Endothelial cell of umbilical vein (primary cell): ENCODE measurements around the gene SNAPIN. TPM values are rescaled to one million over a fixed set of nuclear protein-coding genes. Genes with fewer than 3 reads are reported as not detected.

ENCODE experiments used
- BruUV-seq: library from RNA; stranded (reverse); fragments of 400-500 nt; replicated peaks from 2 replicates; lab custom pipeline; 2021; lab: Mats Ljungman, UMichigan
- CTCF ChIA-PET: fragments of 300-600, 350-600 bp; sonication (Branson Sonifier 250); formaldehyde crosslinking; loops from one replicate; lab custom pipeline; 2021; ENCODE audit warnings: antibody characterized with exemption, inconsistent platforms; lab: Charles Lee
- POLR2A ChIA-PET: fragments of 300-600, 350-600 bp; sonication (Branson Sonifier 250); formaldehyde crosslinking; loops from one replicate; lab custom pipeline; 2021; ENCODE audit warnings: antibody characterized with exemption, inconsistent platforms; lab: Charles Lee
- DNase-seq: peaks from one replicate; pipeline ENCODE4 v3.0.0-alpha.2; 2011; ENCODE audit warnings: low read depth, low spot score
- FAIRE-seq: peaks from 2 replicates; lab custom pipeline; 2011; peaks lifted over from hg19 to GRCh38; lab: Jason Lieb, UNC
- H2AFZ ChIP-seq: 2 replicates; pipeline ENCODE4 v1.6.0; 2012; ENCODE audit warnings: low read depth, low read length, control low read depth, inconsistent platforms
- H3K27ac ChIP-seq: 2 replicates; pipeline ENCODE4 v1.5.1; 2011; ENCODE audit warnings: low read depth, mild to moderate bottlenecking, control low read depth, low read length, moderate library complexity; ENCODE audit not compliant: insufficient read depth
- H3K27me3 ChIP-seq, 2 experiments: 2 replicates each; pipeline versions ENCODE4 v1.6.0 to v1.6.1; 2011; ENCODE audit warnings: low read length in 2 of 2, mixed read lengths in 1 of 2; ENCODE audit not compliant: control insufficient read depth in 2 of 2, insufficient read depth in 2 of 2
- H3K36me3 ChIP-seq, 2 experiments: 2 replicates in 1 of 2; 3 replicates in 1 of 2; pipeline ENCODE4 v1.5.1; 2011; ENCODE audit warnings: low read length in 2 of 2, mild to moderate bottlenecking in 1 of 2, moderate library complexity in 1 of 2; ENCODE audit not compliant: control insufficient read depth in 2 of 2, insufficient read depth in 2 of 2; ENCODE audit errors: extremely low read depth in 1 of 2
- H3K4me1 ChIP-seq: 3 replicates; pipeline ENCODE4 v1.5.1; 2011; ENCODE audit warnings: mild to moderate bottlenecking, low read length; ENCODE audit not compliant: control insufficient read depth, insufficient read depth; ENCODE audit errors: extremely low read depth
- H3K4me2 ChIP-seq: 2 replicates; pipeline ENCODE4 v1.6.1; 2011; ENCODE audit warnings: low read length, control low read depth, mixed read lengths; ENCODE audit not compliant: insufficient read depth
- H3K4me3 ChIP-seq, 3 experiments: fragments of 200-600 bp in 1 of 3; sonication (generic), shearing (Covaris generic) in 1 of 3; replicated peaks in 1 of 3; 2 replicates each; pipeline ENCODE4 v1.5.1; 2011 to 2016; ENCODE audit warnings: control low read depth in 3 of 3, low read length in 3 of 3, mild to moderate bottlenecking in 2 of 3, inconsistent platforms in 1 of 3, low read depth in 1 of 3, moderate library complexity in 1 of 3; ENCODE audit not compliant: insufficient read depth in 1 of 3
- H3K79me2 ChIP-seq: 2 replicates; pipeline ENCODE4 v1.6.0; 2012; ENCODE audit warnings: low read length, inconsistent platforms; ENCODE audit not compliant: control insufficient read depth, insufficient read depth
- H3K9ac ChIP-seq: replicated peaks from 2 replicates; pipeline ENCODE3; 2011; ENCODE audit warnings: low read length, control low read depth; ENCODE audit not compliant: insufficient read depth; ENCODE audit errors: extremely low read depth
- H3K9me1 ChIP-seq: replicated peaks from 3 replicates; pipeline ENCODE4 v1.6.0; 2011; ENCODE audit warnings: mild to moderate bottlenecking, low read length; ENCODE audit not compliant: control insufficient read depth, insufficient read depth; ENCODE audit errors: extremely low read depth
- H3K9me3 ChIP-seq: replicated peaks from 2 replicates; pipeline ENCODE4 v1.5.1; 2012; ENCODE audit warnings: low read length, inconsistent platforms; ENCODE audit not compliant: control insufficient read depth, insufficient read depth
- H4K20me1 ChIP-seq: replicated peaks from 2 replicates; pipeline ENCODE3; 2011; ENCODE audit warnings: mild to moderate bottlenecking, low read length; ENCODE audit not compliant: control insufficient read depth, insufficient read depth; ENCODE audit errors: extremely low read depth
- FOS ChIP-seq: IDR thresholded peaks from 2 replicates; pipeline ENCODE4 v1.6.1; 2011; ENCODE audit warnings: mild to moderate bottlenecking, low read length, moderate library complexity, borderline replicate concordance; ENCODE audit not compliant: insufficient read depth
- JUN ChIP-seq: IDR thresholded peaks from 2 replicates; pipeline ENCODE4 v1.6.1; 2011; ENCODE audit warnings: borderline replicate concordance, low read depth; ENCODE audit not compliant: insufficient read length, insufficient read depth
- MAX ChIP-seq: IDR thresholded peaks from 2 replicates; pipeline ENCODE4 v1.6.1; 2011; ENCODE audit not compliant: insufficient read depth, insufficient read length
- MYC ChIP-seq: IDR thresholded peaks from one replicate; pipeline ENCODE4 v1.6.1; 2011; ENCODE audit warnings: mild to moderate bottlenecking, low read depth, low read length
- POLR2A ChIP-seq: IDR thresholded peaks from 2 replicates; pipeline ENCODE4 v1.6.1; 2012; ENCODE audit warnings: low read depth, mild to moderate bottlenecking, control low read depth, low read length
- POLR2AphosphoS5 ChIP-seq: IDR thresholded peaks from 2 replicates; pipeline ENCODE4 v1.6.1; 2012; ENCODE audit warnings: low read depth, mild to moderate bottlenecking, control low read depth, low read length, moderate library complexity; ENCODE audit not compliant: insufficient read depth
- dilution Hi-C: fragments of 300-500 bp; cut with MboI; formaldehyde crosslinking; loops from one replicate; pipeline ENCODE4 v1.15.0; 2019; ENCODE audit warnings: low sequenced_read_pairs; ENCODE audit not compliant: extremely low pct_ligation_motif_present
- intact Hi-C: fragments of 100-400 bp; cut with micrococcal nuclease; formaldehyde crosslinking; loops from one replicate; pipeline ENCODE4 v1.10.0; 2022
- polyA plus RNA-seq, 4 experiments: library from polyadenylated mRNA; depleted of rRNA in 3 of 4; stranded (reverse) in 3 of 4; unstranded in 1 of 4; fragments of >200 nt; gene quantifications; 2 replicates each; pipeline versions ENCODE4 v1.2.1 to v1.2.3, GENCODE V29; 2011 to 2012; ENCODE audit warnings: missing spikeins in 1 of 4
- total RNA-seq: library from RNA; stranded (reverse); gene quantifications from 2 replicates; pipeline ENCODE4 v1.2.3, GENCODE V29; 2021
- TF ChIP-seq, protein P1 (sequence below), 2 donors: IDR thresholded peaks; 1 replicate in 1 of 2; 2 replicates in 1 of 2; pipeline ENCODE4 v1.5.1; 2011; ENCODE audit warnings: low read length in 2 of 2, mild to moderate bottlenecking in 2 of 2, moderate library complexity in 2 of 2, control low read depth in 1 of 2, inconsistent platforms in 1 of 2, low read depth in 1 of 2; ENCODE audit not compliant: insufficient read depth in 1 of 2; ENCODE audit errors: extremely low read depth in 1 of 2

Gene SNAPIN
- total and polyA plus RNA-seq, 2 donors (not counting 3 experiments of a cell fraction or from before 2014, with no cell fraction given) = 36.8 to 55.1 TPM

- BruUV-seq = no TSS peak
- Histone ChIP-seq H3K79me2 (peaks cover 23% of the 10 kb centered on the region), H3K4me3 (no peak overlapping the region), H3K9me3 (no peaks in the 10 kb centered on the region), H2AFZ (no peak overlapping the region), H3K36me3 (no peaks in the 10 kb centered on the region), H3K9ac (no peak overlapping the region), H4K20me1 (no peaks in the 10 kb centered on the region), H3K27me3 (no peaks in the 10 kb centered on the region), H3K9me1 (no peaks in the 10 kb centered on the region), H3K27ac (no peak overlapping the region), H3K4me2 (no peak overlapping the region), H3K4me1 (peaks cover 19% of the 10 kb centered on the region)
- FAIRE-seq (no peak), DNase-seq (no peak)
- POLR2A ChIA-PET = interaction anchor here (0.6 to 3.6 kb wide), 2 partner anchors 13 to 20 kb away, joined by 3 to 43 read pairs; no protein-coding TSS in a partner anchor
- dilution Hi-C loops (no loop called here), intact Hi-C loops (no loop called here)
- no peak for TF ChIP-seq FOS
- no peak for TF ChIP-seq POLR2A
- no peak for TF ChIP-seq POLR2AphosphoS5
- TF ChIP-seq MAX = no peak
- TF ChIP-seq MYC = no peak
- TF ChIP-seq, protein P1, sequence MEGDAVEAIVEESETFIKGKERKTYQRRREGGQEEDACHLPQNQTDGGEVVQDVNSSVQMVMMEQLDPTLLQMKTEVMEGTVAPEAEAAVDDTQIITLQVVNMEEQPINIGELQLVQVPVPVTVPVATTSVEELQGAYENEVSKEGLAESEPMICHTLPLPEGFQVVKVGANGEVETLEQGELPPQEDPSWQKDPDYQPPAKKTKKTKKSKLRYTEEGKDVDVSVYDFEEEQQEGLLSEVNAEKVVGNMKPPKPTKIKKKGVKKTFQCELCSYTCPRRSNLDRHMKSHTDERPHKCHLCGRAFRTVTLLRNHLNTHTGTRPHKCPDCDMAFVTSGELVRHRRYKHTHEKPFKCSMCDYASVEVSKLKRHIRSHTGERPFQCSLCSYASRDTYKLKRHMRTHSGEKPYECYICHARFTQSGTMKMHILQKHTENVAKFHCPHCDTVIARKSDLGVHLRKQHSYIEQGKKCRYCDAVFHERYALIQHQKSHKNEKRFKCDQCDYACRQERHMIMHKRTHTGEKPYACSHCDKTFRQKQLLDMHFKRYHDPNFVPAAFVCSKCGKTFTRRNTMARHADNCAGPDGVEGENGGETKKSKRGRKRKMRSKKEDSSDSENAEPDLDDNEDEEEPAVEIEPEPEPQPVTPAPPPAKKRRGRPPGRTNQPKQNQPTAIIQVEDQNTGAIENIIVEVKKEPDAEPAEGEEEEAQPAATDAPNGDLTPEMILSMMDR (IDR thresholded peaks at IDR 0.05; ENCODE audit: extremely low read depth in 1 of 2, insufficient read depth in 1 of 2, low read depth in 1 of 2, low read length in 2 of 2) = no peak
- no peak for TF ChIP-seq JUN
- CTCF ChIA-PET = interaction anchor here (4.6 to 7.8 kb wide), 2 partner anchors 58 to 96 kb away, joined by 51 to 145 read pairs; no protein-coding TSS in a partner anchor
Measured at GRCh38 chr1:153629343-153629665, 29.2 kb upstream of the SNAPIN start.
